ENCODE data around the gene C1orf35. TPM values are rescaled to one million over a fixed set of nuclear protein-coding genes. Genes with fewer than 3 reads are reported as not detected.

Gene C1orf35
- total and polyA plus RNA-seq, 9 of the 15 experiments (the other 6 are each of a cell fraction or from before 2014, with no cell fraction given) = 3.2 to 48.7 (median 12.5) TPM

- Histone ChIP-seq H3K4me1 (replicated peaks in 1 of 2; ENCODE audit: control insufficient read depth in 2 of 2, insufficient read depth in 2 of 2, low read length in 2 of 2) (peaks cover 49 to 97% of the 10 kb centered on the region in 2 experiments), H3K27me3 (ENCODE audit: control insufficient read depth in 2 of 2, insufficient read depth in 2 of 2, low read length in 2 of 2) (no peaks in the 10 kb centered on the region), H3K27ac (ENCODE audit: extremely low read depth, low read depth, low read length) (no peak overlapping the region), H3K4me3 (no peak overlapping the region), H3K9ac (ENCODE audit: insufficient read depth in 1 of 2, low read depth in 2 of 2, low read length in 2 of 2) (peak overlapping the region in 1 of 2 experiments; percentile 91; a peak in 2 of 4 replicates), H4K20me1 (replicated peaks; ENCODE audit: control insufficient read depth, insufficient read depth, low read length) (peaks cover 42% of the 10 kb centered on the region), H3K79me2 (ENCODE audit: control insufficient read depth, insufficient read depth, low read length) (peaks cover 64% of the 10 kb centered on the region), H3K4me2 (ENCODE audit: insufficient read depth, low read length) (no peak overlapping the region), H3K9me1 (ENCODE audit: control insufficient read depth, insufficient read depth, low read length) (peaks cover 18% of the 10 kb centered on the region), H3K9me3 (replicated peaks; ENCODE audit: control insufficient read depth, insufficient read depth, low read depth, low read length) (no peaks in the 10 kb centered on the region), H3K36me3 (ENCODE audit: control insufficient read depth, insufficient read depth, low read length) (peaks cover 43% of the 10 kb centered on the region; the same call in 2 of the 3 replicates), H2AFZ (ENCODE audit: low read depth, low read length) (no peak overlapping the region)
- ATAC-seq = no peak
- 78% methylated on average over 17 of the region's 18 CpGs for WGBS (ENCODE audit: insufficient coverage, low coverage, missing lambda C conversion rate)
- intact Hi-C loops (cut with micrococcal nuclease) = no loop called here
- no peak for FAIRE-seq
- TF ChIP-seq CTCFL (IDR thresholded peaks at IDR 0.05; ENCODE audit: borderline replicate concordance, insufficient read depth, low read depth, low read length, poor library complexity, severe bottlenecking) (peak; percentile 18), ZNF134 (CRISPR knock-in tag; conservative IDR thresholded peaks at IDR 0.05) (no peak), ZBTB7A (IDR thresholded peaks at IDR 0.05; ENCODE audit: borderline replicate concordance, control insufficient read depth, low read depth, low read length) (0 out of 2 replicates have a peak, but pooled peaks have one; percentile 22), SP2 (IDR thresholded peaks at IDR 0.05; ENCODE audit: extremely low read depth, low read depth, low read length, poor library complexity, severe bottlenecking) (no peak), STAT5B (CRISPR knock-in tag; IDR thresholded peaks at IDR 0.05) (no peak), ZNF282 (CRISPR knock-in tag; IDR thresholded peaks at IDR 0.05) (no peak), SNIP1 (IDR thresholded peaks at IDR 0.05; ENCODE audit: low read depth) (no peak), ID3 (CRISPR knock-in tag; IDR thresholded peaks at IDR 0.05) (no peak), ID3 (tag; IDR thresholded peaks at IDR 0.05) (no peak), SUPT5H (IDR thresholded peaks at IDR 0.05) (no peak)
- ChIA-PET CTCF (ENCODE audit: low intra/inter-chr PET ratio) (no interaction called here), POLR2A (interaction anchor here (0.5 to 2.3 kb wide), 10 partner anchors 7 to 71 kb away, joined by 3 to 11 read pairs (median 6); partner anchors contain the start of gene GUK1)
- in situ Hi-C loops (cut with MboI) = no loop called here
- no peak for DNase-seq (ENCODE audit: extremely low read depth in 1 of 4, low spot score in 3 of 4)
- BruUV-seq (replicated peaks) = no TSS peak
Measured at GRCh38 chr1:228148196-228148861, 45.2 kb upstream of the C1orf35 start.
